HG03520 (cell line): ENCODE measurements around the gene CHD9NB.
"Not testable (repeated sequence)": the region's sequence is repeated elsewhere in the genome, so short reads cannot be mapped to it uniquely, and the experiment has no call there.

Experiments
- ATAC-seq: cut with Tn5 transposase; IDR thresholded peaks from one replicate; pipeline ENCODE4 v1.9.1; 2021; ENCODE audit warnings: mild to moderate bottlenecking, moderate library complexity; ENCODE audit not compliant: unreplicated experiment

CHD9NB gene

GRCh38 chr16:53084141-53084541, 31.4 kb upstream of the CHD9NB start:
- no peak for ATAC-seq

- ATAC-seq: no peak
These were observed 30.4 kb upstream of the CHD9NB start for GRCh38 chr16:53083119-53083518.

- no peak for ATAC-seq
These were observed 29.8 kb upstream of the CHD9NB start for GRCh38 chr16:53082509-53082908.

GRCh38 chr16:53081686-53082407, 29.1 kb upstream of the CHD9NB start:
- no peak for ATAC-seq

GRCh38 chr16:53081032-53081424, 28.3 kb upstream of the CHD9NB start:
- ATAC-seq: no peak

GRCh38 chr16:53080345-53081031, 27.8 kb upstream of the CHD9NB start:
- no peak for ATAC-seq

- no peak for ATAC-seq
These were observed 26.2 kb upstream of the CHD9NB start for GRCh38 chr16:53078765-53079485.

- no peak for ATAC-seq
These were observed 25.6 kb upstream of the CHD9NB start for GRCh38 chr16:53078247-53078646.

GRCh38 chr16:53075461-53075860, 22.8 kb upstream of the CHD9NB start:
- ATAC-seq: not testable (repeated sequence)

- ATAC-seq: not testable (repeated sequence)
These were observed 21.6 kb upstream of the CHD9NB start for GRCh38 chr16:53074296-53074695.

- no peak for ATAC-seq
These were observed 20.3 kb upstream of the CHD9NB start for GRCh38 chr16:53073022-53073421.

GRCh38 chr16:53071748-53072301, 19.1 kb upstream of the CHD9NB start:
- peak; percentile 57 for ATAC-seq

GRCh38 chr16:53069772-53070171, 17.1 kb upstream of the CHD9NB start:
- no peak for ATAC-seq

- ATAC-seq: peak; percentile 49
These were observed 15.7 kb upstream of the CHD9NB start for GRCh38 chr16:53068423-53068833.

- no peak for ATAC-seq
These were observed 15.0 kb upstream of the CHD9NB start for GRCh38 chr16:53067675-53068074.

GRCh38 chr16:53065461-53066061, 12.9 kb upstream of the CHD9NB start:
- ATAC-seq: no peak

- ATAC-seq: no peak
These were observed 11.4 kb upstream of the CHD9NB start for GRCh38 chr16:53064081-53064578.

GRCh38 chr16:53061701-53062159, 9.0 kb upstream of the CHD9NB start:
- ATAC-seq: peak; percentile 88

- peak; percentile 17 for ATAC-seq
These were observed 8.6 kb upstream of the CHD9NB start for GRCh38 chr16:53061256-53061655.

GRCh38 chr16:53059672-53060071, 7.0 kb upstream of the CHD9NB start:
- ATAC-seq: no peak

GRCh38 chr16:53058882-53059281, 6.2 kb upstream of the CHD9NB start:
- ATAC-seq: no peak
